GM12872 (cell line): ENCODE data around the gene MAST4.

Experiments
- CTCF ChIP-seq: IDR thresholded peaks from 3 replicates; pipeline ENCODE4 v1.5.1; 2011; ENCODE audit warnings: low read depth, mild to moderate bottlenecking, low read length, moderate library complexity; ENCODE audit not compliant: insufficient read depth

The MAST4 gene

GRCh38 chr5:66659780-66660179, 63.6 kb downstream of the MAST4 start:
- TF ChIP-seq CTCF = no peak

DNA sequence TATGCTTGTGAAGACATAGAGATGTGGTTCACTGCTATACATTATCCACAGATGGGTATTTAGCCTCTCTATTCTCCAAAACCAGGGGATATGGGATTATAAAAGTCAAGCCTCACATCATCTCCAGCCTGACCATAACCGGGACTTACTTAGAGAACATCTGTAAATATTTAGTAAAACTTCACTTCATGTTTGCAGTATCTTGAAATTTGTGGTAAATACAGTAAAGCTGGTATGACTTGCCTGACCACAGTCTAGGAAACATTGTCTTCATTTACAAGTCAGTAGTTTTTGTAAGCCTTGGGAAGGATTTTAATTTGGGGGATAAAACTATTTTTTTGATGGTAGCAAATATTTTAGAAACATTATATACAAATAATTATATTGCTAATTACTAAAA, 64.2 kb downstream of the MAST4 start:
- TF ChIP-seq CTCF = no peak

DNA sequence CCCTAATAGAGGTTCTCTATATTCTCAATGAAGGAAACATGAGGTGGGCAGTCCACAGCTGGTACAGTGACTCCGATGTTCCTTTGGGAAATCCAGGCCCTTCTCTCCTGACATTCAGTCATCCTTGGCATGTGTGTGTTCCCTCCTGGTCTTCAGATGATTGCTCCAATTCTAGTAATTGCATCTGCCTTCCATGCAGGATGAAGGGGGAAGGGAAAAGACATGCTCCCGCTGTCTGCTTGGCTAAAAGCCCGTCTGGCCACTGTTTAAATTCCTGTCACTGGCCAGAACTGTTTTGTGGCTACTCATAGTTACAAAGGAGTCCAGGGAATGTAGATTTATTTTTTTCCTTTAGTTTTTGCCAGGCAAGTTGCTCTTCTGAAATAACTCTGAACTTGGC, 65.0 kb downstream of the MAST4 start:
- TF ChIP-seq CTCF = no peak

- no peak for TF ChIP-seq CTCF
These were observed 70.6 kb downstream of the MAST4 start for GRCh38 chr5:66666778-66667177.

GRCh38 chr5:66669086-66669861, 73.1 kb downstream of the MAST4 start:
- no peak for TF ChIP-seq CTCF

GRCh38 chr5:66669862-66670195, 73.6 kb downstream of the MAST4 start:
- no peak for TF ChIP-seq CTCF

GRCh38 chr5:66671305-66671704, 75.1 kb downstream of the MAST4 start:
- TF ChIP-seq CTCF = no peak
